ENCODE results near the gene CTU2. TPM values are rescaled to one million over a fixed set of nuclear protein-coding genes. Genes with fewer than 3 reads are reported as not detected.

Gene CTU2
- total RNA-seq, 1 donor from 2014 or later = 32.1 TPM

DNA sequence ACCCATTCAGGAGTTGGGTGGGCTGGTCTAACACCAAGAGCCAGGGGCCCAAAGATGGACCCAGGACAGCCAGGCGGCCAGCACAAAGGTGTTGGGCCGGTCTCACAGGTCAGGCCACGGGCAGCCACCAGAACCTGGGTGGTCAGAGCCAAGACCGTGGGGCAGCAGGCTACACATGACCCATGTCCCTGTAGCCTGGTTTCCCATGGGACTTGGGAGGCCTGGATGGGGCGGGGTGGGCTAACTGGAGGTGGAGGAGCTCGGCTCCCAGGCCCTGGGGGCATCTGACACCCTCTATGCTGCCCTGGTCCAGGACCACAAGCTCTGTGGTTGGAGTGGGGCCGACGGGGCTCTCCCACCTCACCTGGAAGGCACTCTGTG lies 17.2 kb downstream of the CTU2 start:
- H3K4me1 Mint-ChIP-seq = no peaks in the 10 kb centered on the region
- H3K4me3 Mint-ChIP-seq = no peak overlapping the region
- no peaks in the 10 kb centered on the region for H3K9me3 Mint-ChIP-seq
- H3K27ac Mint-ChIP-seq (ENCODE audit: unreplicated experiment) = no peak overlapping the region
- no peak for DNase-seq (ENCODE audit: low read depth, low spot score)
- TF ChIP-seq, protein P1, sequence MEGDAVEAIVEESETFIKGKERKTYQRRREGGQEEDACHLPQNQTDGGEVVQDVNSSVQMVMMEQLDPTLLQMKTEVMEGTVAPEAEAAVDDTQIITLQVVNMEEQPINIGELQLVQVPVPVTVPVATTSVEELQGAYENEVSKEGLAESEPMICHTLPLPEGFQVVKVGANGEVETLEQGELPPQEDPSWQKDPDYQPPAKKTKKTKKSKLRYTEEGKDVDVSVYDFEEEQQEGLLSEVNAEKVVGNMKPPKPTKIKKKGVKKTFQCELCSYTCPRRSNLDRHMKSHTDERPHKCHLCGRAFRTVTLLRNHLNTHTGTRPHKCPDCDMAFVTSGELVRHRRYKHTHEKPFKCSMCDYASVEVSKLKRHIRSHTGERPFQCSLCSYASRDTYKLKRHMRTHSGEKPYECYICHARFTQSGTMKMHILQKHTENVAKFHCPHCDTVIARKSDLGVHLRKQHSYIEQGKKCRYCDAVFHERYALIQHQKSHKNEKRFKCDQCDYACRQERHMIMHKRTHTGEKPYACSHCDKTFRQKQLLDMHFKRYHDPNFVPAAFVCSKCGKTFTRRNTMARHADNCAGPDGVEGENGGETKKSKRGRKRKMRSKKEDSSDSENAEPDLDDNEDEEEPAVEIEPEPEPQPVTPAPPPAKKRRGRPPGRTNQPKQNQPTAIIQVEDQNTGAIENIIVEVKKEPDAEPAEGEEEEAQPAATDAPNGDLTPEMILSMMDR (conservative IDR thresholded peaks at IDR 0.05) = no peak
- H3K27me3 Mint-ChIP-seq (ENCODE audit: low read depth) = no peaks in the 10 kb centered on the region
- no peaks in the 10 kb centered on the region for H3K36me3 Mint-ChIP-seq (ENCODE audit: low read depth)

DNA sequence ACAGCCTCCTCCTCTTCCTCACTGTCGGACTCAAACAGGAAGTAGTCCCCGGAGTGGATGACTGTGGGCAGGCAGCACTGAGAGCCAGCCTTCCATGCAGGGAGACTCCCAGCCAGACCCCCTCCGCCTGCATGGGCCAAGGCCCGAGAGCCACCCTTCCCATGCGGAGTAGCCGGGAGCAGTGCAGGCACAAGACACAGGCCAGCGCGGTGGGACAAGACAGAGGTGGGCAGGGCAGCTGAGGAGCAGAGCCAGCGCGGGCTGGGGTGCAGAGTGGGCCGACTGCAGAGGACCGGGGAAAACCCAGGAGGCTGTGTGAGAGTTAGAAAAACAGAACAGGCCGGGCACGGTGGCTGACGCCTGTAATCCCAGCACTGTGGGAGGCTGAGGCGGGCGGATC lies 17.6 kb downstream of the CTU2 start:
- TF ChIP-seq, protein P1 (conservative IDR thresholded peaks at IDR 0.05) = no peak
- H3K27me3 Mint-ChIP-seq (ENCODE audit: low read depth) = no peaks in the 10 kb centered on the region
- no peak for DNase-seq (ENCODE audit: low read depth, low spot score)
- no peak overlapping the region for H3K27ac Mint-ChIP-seq (ENCODE audit: unreplicated experiment)
- no peak overlapping the region for H3K4me3 Mint-ChIP-seq
- H3K4me1 Mint-ChIP-seq = no peaks in the 10 kb centered on the region
- H3K36me3 Mint-ChIP-seq (ENCODE audit: low read depth) = no peaks in the 10 kb centered on the region
- no peaks in the 10 kb centered on the region for H3K9me3 Mint-ChIP-seq

DNA sequence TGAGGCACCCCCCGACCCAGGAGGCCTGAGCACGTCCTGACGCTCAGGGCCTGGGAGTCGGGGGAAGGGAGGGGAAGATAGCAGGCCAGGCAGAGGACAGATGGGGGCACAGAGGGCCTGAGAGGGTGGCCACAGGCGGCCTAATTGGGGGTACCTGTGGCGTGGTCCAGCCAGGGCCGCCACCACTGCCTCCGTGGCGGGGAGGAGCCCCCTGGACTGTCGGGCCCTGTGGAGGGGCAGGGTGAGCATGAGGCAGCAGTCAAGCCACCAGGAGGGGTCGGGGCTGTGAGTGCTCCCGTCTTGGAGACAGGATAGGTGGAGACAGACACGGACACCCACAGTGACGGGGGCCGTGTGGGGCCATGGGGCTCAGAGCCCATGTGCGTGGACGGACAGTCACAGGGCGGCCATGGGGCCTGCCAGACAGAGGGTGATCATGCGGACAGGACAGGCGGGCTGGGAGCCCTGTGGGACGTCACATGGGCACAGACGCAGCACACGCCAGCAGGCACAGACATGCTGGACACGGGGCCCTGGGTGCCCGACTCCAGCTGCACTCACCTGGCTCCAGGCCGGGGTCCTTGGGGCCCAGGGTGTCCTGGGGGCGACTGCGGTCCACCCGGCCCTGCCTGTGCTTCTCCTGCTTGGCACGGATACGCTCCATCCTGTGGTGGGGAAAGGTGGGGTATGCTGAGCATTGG lies 18.7 kb downstream of the CTU2 start:
- Mint-ChIP-seq H3K27me3 (ENCODE audit: low read depth) (no peaks in the 10 kb centered on the region), H3K27ac (ENCODE audit: unreplicated experiment) (no peak overlapping the region), H3K36me3 (ENCODE audit: low read depth) (no peaks in the 10 kb centered on the region), H3K9me3 (no peaks in the 10 kb centered on the region), H3K4me1 (no peaks in the 10 kb centered on the region), H3K4me3 (no peak overlapping the region)
- no peak for DNase-seq (ENCODE audit: low read depth, low spot score)
- TF ChIP-seq, protein P1 (conservative IDR thresholded peaks at IDR 0.05) = no peak

DNA sequence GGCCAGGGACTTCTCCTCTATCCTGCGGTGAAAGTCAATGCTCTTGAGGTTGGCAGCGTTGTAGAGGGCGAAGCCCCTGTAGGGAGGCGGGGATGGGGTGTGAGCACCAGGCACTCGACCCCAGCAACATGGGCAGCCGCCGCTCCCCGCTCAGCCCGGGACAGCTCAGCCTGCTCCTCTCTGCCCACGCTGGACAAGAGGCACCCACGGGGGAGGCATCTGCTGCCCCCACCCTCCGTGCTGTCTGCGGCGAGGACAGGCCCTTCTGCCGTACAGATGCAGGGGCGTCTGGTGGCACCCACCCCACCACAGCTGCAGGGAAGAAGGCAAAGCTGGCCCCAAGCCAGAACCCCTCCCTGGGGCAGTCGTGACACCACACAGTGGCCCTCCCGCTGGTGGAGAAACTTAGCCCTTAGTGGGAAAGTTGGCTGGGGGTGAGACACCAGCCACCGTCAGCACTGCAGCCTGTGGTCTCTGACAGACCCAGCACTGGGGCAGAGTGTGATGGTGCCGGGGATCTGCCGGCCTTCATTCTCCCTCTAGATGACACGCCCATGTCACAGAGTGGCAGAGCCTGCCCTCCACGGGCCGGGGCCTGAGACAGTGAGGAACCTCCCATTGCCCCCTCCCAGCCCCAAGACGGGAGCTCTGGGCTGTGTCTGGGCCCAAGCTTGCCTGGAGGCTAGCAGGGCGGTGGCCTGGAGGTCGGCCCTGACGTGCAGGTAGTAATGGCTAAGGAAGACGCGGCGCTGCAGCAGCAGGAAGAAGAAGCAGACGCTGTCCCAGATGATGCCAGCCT lies 19.5 kb downstream of the CTU2 start:
- Mint-ChIP-seq H3K27me3 (ENCODE audit: low read depth) (no peaks in the 10 kb centered on the region), H3K4me3 (no peak overlapping the region), H3K4me1 (no peaks in the 10 kb centered on the region), H3K27ac (ENCODE audit: unreplicated experiment) (no peak overlapping the region), H3K36me3 (ENCODE audit: low read depth) (no peaks in the 10 kb centered on the region), H3K9me3 (no peaks in the 10 kb centered on the region)
- TF ChIP-seq, protein P1 (conservative IDR thresholded peaks at IDR 0.05) = no peak
- DNase-seq (ENCODE audit: low read depth, low spot score) = no peak

DNA sequence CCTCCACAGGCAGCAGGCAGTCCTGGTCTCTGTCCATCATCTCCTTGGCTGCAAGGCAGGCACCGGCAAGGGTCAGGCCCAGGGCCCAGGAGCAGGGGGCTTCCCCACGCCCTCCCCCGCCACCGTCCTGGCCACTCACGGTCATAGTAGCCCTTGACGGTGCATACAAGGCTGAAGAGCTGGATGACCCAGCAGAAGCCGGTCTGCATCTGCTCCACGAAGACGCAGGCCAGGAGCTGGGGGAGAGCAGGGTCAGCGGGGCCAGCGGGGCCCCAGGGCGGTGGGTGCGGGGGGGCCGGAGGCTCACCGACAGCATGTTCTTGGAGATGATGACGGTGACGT lies 20.1 kb downstream of the CTU2 start:
- Mint-ChIP-seq H3K4me3 (no peak overlapping the region), H3K9me3 (no peaks in the 10 kb centered on the region), H3K27me3 (ENCODE audit: low read depth) (no peaks in the 10 kb centered on the region), H3K4me1 (no peaks in the 10 kb centered on the region), H3K27ac (ENCODE audit: unreplicated experiment) (peak overlapping the region; percentile 62), H3K36me3 (ENCODE audit: low read depth) (no peaks in the 10 kb centered on the region)
- no peak for DNase-seq (ENCODE audit: low read depth, low spot score)
- TF ChIP-seq, protein P1 (conservative IDR thresholded peaks at IDR 0.05) = no peak
